PFSK-1 (cell line): ENCODE measurements around the gene S100Z.

Source experiments
- FOXP2 ChIP-seq: optimal IDR thresholded peaks from 2 replicates; pipeline ENCODE3; 2011; ENCODE audit warnings: borderline replicate concordance, control low read depth, inconsistent platforms; ENCODE audit not compliant: insufficient read depth; ENCODE audit errors: extremely low read length, extremely low read depth
- POLR2AphosphoS5 ChIP-seq: IDR thresholded peaks from 2 replicates; pipeline ENCODE4 v1.6.1; 2012; ENCODE audit warnings: low read depth, mild to moderate bottlenecking, control low read depth, low read length, moderate library complexity
- SIN3A ChIP-seq: IDR thresholded peaks from 2 replicates; pipeline ENCODE4 v1.6.1; 2012; ENCODE audit warnings: mild to moderate bottlenecking, low read length, moderate library complexity, borderline replicate concordance; ENCODE audit not compliant: insufficient read depth
- TAF1 ChIP-seq: IDR thresholded peaks from 2 replicates; pipeline ENCODE4 v1.6.1; 2012; ENCODE audit warnings: low read length, control low read depth, borderline replicate concordance; ENCODE audit not compliant: insufficient read depth
- TF ChIP-seq, protein P1 (sequence below), 2 experiments: IDR thresholded peaks; 2 replicates each; pipeline versions ENCODE4 v1.6.1 to v1.8.0; 2011 to 2012; ENCODE audit warnings: low read depth in 2 of 2, low read length in 2 of 2, control low read depth in 1 of 2, inconsistent platforms in 1 of 2, mild to moderate bottlenecking in 1 of 2, moderate library complexity in 1 of 2; ENCODE audit not compliant: insufficient read depth in 1 of 2

Gene S100Z

DNA sequence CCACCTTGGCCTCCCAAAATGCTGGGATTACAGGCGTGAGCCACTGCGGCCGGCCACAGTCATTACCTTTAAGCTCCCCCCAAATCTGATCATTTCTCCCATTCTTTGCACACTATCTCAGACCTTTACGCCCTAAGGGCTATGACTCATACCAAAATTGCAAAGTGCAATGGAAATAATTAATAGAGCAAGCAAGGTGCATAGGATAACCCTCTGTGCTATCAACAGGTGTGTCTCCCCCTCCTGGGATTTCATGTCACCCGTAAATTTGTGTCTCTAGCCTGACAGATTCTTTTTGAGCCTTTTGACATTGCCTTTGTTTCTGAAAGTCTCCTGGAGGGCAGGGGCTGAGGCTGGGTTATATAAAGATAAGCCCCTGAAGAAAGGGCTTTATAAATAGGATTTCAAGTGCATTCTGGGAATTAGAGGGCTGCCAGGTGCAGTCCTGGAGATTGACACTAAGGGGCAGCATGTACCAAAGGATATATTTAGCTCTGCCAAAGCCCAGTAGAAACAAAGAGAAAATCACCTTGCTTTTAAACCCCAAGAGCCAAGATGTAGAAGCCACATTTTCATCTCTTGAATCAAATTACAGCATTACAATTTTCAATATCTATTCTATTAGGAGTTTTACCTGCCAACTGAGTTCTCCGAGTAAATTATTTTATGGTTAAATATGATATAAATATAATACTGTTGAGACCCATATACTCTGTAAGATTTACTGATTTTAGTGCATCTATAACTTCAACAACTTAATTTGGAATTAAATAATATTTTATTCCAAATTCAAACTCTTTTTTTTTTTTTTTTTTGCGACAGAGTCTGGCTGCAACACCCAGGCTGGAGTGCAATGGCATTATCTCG is 18.2 kb downstream of the S100Z start:
- TF ChIP-seq, protein P1, sequence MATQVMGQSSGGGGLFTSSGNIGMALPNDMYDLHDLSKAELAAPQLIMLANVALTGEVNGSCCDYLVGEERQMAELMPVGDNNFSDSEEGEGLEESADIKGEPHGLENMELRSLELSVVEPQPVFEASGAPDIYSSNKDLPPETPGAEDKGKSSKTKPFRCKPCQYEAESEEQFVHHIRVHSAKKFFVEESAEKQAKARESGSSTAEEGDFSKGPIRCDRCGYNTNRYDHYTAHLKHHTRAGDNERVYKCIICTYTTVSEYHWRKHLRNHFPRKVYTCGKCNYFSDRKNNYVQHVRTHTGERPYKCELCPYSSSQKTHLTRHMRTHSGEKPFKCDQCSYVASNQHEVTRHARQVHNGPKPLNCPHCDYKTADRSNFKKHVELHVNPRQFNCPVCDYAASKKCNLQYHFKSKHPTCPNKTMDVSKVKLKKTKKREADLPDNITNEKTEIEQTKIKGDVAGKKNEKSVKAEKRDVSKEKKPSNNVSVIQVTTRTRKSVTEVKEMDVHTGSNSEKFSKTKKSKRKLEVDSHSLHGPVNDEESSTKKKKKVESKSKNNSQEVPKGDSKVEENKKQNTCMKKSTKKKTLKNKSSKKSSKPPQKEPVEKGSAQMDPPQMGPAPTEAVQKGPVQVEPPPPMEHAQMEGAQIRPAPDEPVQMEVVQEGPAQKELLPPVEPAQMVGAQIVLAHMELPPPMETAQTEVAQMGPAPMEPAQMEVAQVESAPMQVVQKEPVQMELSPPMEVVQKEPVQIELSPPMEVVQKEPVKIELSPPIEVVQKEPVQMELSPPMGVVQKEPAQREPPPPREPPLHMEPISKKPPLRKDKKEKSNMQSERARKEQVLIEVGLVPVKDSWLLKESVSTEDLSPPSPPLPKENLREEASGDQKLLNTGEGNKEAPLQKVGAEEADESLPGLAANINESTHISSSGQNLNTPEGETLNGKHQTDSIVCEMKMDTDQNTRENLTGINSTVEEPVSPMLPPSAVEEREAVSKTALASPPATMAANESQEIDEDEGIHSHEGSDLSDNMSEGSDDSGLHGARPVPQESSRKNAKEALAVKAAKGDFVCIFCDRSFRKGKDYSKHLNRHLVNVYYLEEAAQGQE (IDR thresholded peaks at IDR 0.05; ENCODE audit: insufficient read depth in 1 of 2, low read depth in 2 of 2, low read length in 2 of 2) = no peak
- no peak for TF ChIP-seq SIN3A

DNA sequence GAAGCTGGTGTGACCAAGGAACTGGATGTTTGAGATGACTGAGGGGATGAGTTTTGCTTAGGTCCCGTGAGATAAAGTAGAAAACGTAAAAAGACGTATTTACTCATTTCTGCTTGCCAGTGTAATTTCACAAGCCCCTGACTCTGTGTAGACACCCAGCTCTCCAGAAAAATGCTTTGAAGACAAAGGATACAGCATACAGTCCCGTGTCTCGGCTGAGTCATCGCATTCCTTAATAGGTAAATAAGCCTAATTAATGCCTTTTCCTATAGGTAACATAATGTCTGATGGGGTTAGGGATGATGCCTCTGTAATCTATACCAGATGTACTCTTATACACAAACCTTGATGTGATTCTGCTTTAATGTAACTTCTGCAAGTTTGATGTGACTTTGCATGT is 20.2 kb downstream of the S100Z start:
- TF ChIP-seq FOXP2 (no peak), POLR2AphosphoS5 (no peak), SIN3A (no peak), TAF1 (no peak)
- TF ChIP-seq, protein P1 (IDR thresholded peaks at IDR 0.05; ENCODE audit: insufficient read depth in 1 of 2, low read depth in 2 of 2, low read length in 2 of 2) = no peak

DNA sequence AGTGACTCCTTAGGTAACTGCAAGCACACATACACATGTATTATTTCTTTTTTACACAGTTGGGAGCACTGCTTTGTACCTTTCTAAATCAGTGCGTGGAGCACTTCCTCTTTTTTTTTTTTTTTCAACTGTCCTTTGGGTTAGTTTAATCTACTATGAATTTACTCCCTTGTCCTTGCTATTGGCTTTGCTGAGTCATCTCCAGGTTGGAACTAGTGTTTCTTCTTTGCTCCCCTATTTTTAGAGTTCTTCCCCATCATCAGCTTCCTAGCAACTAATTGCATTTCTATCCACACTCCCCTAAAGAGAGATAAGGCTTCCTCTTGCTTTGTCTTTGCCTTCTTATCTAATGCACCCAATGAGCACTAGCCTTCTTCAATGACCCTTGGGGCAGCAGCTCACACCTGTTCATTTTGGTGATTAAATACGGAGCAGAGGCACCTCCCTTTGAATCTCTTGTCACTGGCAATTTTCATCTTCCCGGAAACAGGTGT is 24.3 kb downstream of the S100Z start:
- TF ChIP-seq FOXP2 = no peak
- no peak for TF ChIP-seq POLR2AphosphoS5
- TF ChIP-seq TAF1 = no peak
- TF ChIP-seq SIN3A = no peak
- TF ChIP-seq, protein P1 (IDR thresholded peaks at IDR 0.05; ENCODE audit: insufficient read depth in 1 of 2, low read depth in 2 of 2, low read length in 2 of 2) = no peak

DNA sequence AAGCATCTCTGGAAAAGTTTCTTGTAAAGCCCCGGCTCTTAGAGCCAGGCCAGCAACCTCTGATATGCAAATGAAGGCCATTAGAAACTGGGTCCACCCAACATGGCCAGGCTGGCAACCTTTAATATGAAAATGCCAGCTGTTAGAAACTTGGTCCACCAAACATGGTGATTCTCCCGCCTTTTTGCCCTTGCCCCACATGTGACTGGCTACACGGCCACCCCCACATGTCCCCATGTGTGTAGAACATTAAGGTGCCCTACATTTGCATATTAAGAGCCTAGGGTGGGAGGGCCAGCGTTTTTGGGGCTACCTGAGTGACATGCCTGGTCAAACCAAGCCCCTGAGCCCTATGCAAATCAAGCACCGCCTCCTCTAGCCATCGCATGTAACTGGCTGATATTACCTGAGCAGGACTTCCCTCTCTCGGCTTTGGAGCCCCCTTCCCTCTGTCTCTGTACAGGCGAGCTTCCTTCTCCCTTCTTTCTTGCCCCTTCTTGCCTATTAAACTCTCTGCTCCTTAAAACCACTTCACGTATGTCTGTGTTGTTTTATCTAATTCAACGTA is 39.0 kb downstream of the S100Z start:
- no peak for TF ChIP-seq TAF1
- TF ChIP-seq, protein P1 (IDR thresholded peaks at IDR 0.05; ENCODE audit: insufficient read depth in 1 of 2, low read depth in 2 of 2, low read length in 2 of 2) = no peak
- no peak for TF ChIP-seq POLR2AphosphoS5
- TF ChIP-seq FOXP2 = no peak
- no peak for TF ChIP-seq SIN3A
